Measurements from ENCODE around the gene HOPX.

DNA sequence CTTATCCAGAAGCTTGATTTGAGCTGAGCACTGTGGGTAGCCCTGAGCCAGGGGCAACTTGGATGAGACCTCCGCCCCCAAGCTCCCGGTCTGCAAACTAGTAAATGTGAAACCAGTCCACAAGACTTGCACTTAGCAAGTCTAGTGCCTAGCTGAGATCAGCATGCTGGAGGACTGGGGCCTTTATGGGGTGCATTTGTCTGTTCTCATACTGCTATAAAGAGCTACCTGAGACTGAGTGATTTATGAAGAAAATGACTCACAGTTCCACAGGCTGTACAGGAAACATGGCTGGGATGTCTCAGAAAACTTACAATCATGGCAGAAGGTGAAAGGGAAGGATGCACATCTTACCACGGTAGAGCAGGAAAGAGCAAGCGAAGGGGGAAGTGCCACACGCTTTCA lies 42.1 kb upstream of the HOPX start:
- TF ChIP-seq, protein P1, sequence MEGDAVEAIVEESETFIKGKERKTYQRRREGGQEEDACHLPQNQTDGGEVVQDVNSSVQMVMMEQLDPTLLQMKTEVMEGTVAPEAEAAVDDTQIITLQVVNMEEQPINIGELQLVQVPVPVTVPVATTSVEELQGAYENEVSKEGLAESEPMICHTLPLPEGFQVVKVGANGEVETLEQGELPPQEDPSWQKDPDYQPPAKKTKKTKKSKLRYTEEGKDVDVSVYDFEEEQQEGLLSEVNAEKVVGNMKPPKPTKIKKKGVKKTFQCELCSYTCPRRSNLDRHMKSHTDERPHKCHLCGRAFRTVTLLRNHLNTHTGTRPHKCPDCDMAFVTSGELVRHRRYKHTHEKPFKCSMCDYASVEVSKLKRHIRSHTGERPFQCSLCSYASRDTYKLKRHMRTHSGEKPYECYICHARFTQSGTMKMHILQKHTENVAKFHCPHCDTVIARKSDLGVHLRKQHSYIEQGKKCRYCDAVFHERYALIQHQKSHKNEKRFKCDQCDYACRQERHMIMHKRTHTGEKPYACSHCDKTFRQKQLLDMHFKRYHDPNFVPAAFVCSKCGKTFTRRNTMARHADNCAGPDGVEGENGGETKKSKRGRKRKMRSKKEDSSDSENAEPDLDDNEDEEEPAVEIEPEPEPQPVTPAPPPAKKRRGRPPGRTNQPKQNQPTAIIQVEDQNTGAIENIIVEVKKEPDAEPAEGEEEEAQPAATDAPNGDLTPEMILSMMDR (IDR thresholded peaks at IDR 0.05), result no peak
- no peak for TF ChIP-seq POLR2A (IDR thresholded peaks at IDR 0.05)
- TF ChIP-seq POLR2AphosphoS5 (IDR thresholded peaks at IDR 0.05), result no peak
